Urinary bladder (tissue), 4 donors: Measurements from ENCODE around the gene CHCHD3. TPM values are rescaled to one million over a fixed set of nuclear protein-coding genes. Genes with fewer than 3 reads are reported as not detected.

Experiments
- DNase-seq: peaks from one replicate; pipeline ENCODE4 v3.0.0-alpha.2; 2015; ENCODE audit errors: extremely low spot score
- H3K27ac ChIP-seq: one replicate; pipeline ENCODE4 v1.5.1; 2013; ENCODE audit warnings: low read depth, mild to moderate bottlenecking, moderate library complexity
- H3K36me3 ChIP-seq: one replicate; pipeline ENCODE4 v1.6.1; 2013; ENCODE audit warnings: mild to moderate bottlenecking, moderate library complexity; ENCODE audit not compliant: insufficient read depth
- H3K4me1 ChIP-seq: one replicate; pipeline ENCODE4 v1.6.1; 2013; ENCODE audit warnings: mild to moderate bottlenecking, moderate library complexity; ENCODE audit not compliant: insufficient read depth
- H3K4me3 ChIP-seq: one replicate; pipeline ENCODE4 v1.5.1; 2013; ENCODE audit warnings: low read depth, low read length
- WGBS: extraction: QIAGEN DNeasy Blood & Tissue Kit; methylation state at CpG from one replicate; pipeline ENCODE4 v1.1.7; 2013; 5-methylcytosine and 5-hydroxymethylcytosine counted together
- polyA plus RNA-seq: library from polyadenylated mRNA; stranded (reverse); fragments of 200-250 nt; gene quantifications from one replicate; pipeline ENCODE4 v1.2.3, GENCODE V29; 2013
- total RNA-seq: library from RNA; depleted of rRNA; stranded (reverse); fragments of >200 nt; gene quantifications from one replicate; pipeline ENCODE4 v1.2.3, GENCODE V29; 2014
- donor health status: healthy with polysubstance abuse.
- donor health status: healthy.

Gene CHCHD3
- total and polyA plus RNA-seq, 2 donors, result 56.5 to 60.7 TPM

GRCh38 chr7:132825222-132825621, 256.7 kb downstream of the CHCHD3 start:
- no peaks in the 10 kb centered on the region for H3K36me3 ChIP-seq
- no peak overlapping the region for H3K27ac ChIP-seq
- 97% methylated on average over 2 of the region's 2 CpGs for WGBS
- no peak for DNase-seq
- no peaks in the 10 kb centered on the region for H3K4me1 ChIP-seq
- no peak overlapping the region for H3K4me3 ChIP-seq

- Histone ChIP-seq H3K27ac (no peak overlapping the region), H3K36me3 (no peaks in the 10 kb centered on the region), H3K4me3 (no peak overlapping the region), H3K4me1 (no peaks in the 10 kb centered on the region)
- 95% methylated on average over 7 of the region's 7 CpGs for WGBS
- no peak for DNase-seq
Observed at GRCh38 chr7:132819648-132820047, 262.2 kb downstream of the CHCHD3 start.

GRCh38 chr7:132817949-132818348, 263.9 kb downstream of the CHCHD3 start:
- Histone ChIP-seq H3K4me3 (no peak overlapping the region), H3K4me1 (no peaks in the 10 kb centered on the region), H3K36me3 (no peaks in the 10 kb centered on the region), H3K27ac (no peak overlapping the region)
- 63% methylated on average over 5 of the region's 5 CpGs for WGBS
- DNase-seq, result no peak

- H3K36me3 ChIP-seq, result no peaks in the 10 kb centered on the region
- 71% methylated on average over 6 of the region's 6 CpGs for WGBS
- DNase-seq, result no peak
- no peak overlapping the region for H3K27ac ChIP-seq
- no peak overlapping the region for H3K4me3 ChIP-seq
- H3K4me1 ChIP-seq, result no peaks in the 10 kb centered on the region
Observed at GRCh38 chr7:132815696-132816311, 266.1 kb downstream of the CHCHD3 start.

- no peak for DNase-seq
- Histone ChIP-seq H3K36me3 (no peaks in the 10 kb centered on the region), H3K4me3 (no peak overlapping the region), H3K27ac (no peak overlapping the region), H3K4me1 (no peaks in the 10 kb centered on the region)
Observed at GRCh38 chr7:132815130-132815529, 266.8 kb downstream of the CHCHD3 start.

GRCh38 chr7:132810561-132810960, 271.3 kb downstream of the CHCHD3 start:
- WGBS, result 97% methylated on average over 2 of the region's 2 CpGs
- Histone ChIP-seq H3K27ac (no peak overlapping the region), H3K4me3 (no peak overlapping the region), H3K4me1 (no peaks in the 10 kb centered on the region), H3K36me3 (no peaks in the 10 kb centered on the region)
- DNase-seq, result no peak

GRCh38 chr7:132806834-132807233, 275.1 kb downstream of the CHCHD3 start:
- 98% methylated on average over 4 of the region's 4 CpGs for WGBS
- DNase-seq, result no peak
- H3K27ac ChIP-seq, result no peak overlapping the region
- no peaks in the 10 kb centered on the region for H3K4me1 ChIP-seq
- H3K4me3 ChIP-seq, result no peak overlapping the region
- H3K36me3 ChIP-seq, result no peaks in the 10 kb centered on the region

- H3K4me3 ChIP-seq, result no peak overlapping the region
- no peak for DNase-seq
- H3K4me1 ChIP-seq, result no peaks in the 10 kb centered on the region
- H3K36me3 ChIP-seq, result no peaks in the 10 kb centered on the region
- 74% methylated on average over 5 of the region's 5 CpGs for WGBS
- H3K27ac ChIP-seq, result no peak overlapping the region
Observed at GRCh38 chr7:132805766-132806165, 276.1 kb downstream of the CHCHD3 start.

- Histone ChIP-seq H3K27ac (no peak overlapping the region), H3K4me1 (no peaks in the 10 kb centered on the region), H3K36me3 (no peaks in the 10 kb centered on the region), H3K4me3 (no peak overlapping the region)
- DNase-seq, result no peak
- WGBS, result 91% methylated on average over 7 of the region's 7 CpGs
Observed at GRCh38 chr7:132804849-132805485, 276.9 kb downstream of the CHCHD3 start.

- Histone ChIP-seq H3K36me3 (no peaks in the 10 kb centered on the region), H3K27ac (no peak overlapping the region), H3K4me3 (no peak overlapping the region), H3K4me1 (no peaks in the 10 kb centered on the region)
- DNase-seq, result no peak
- WGBS, result 78% methylated on average over 1 of the region's 1 CpG
Observed at GRCh38 chr7:132800522-132800921, 281.4 kb downstream of the CHCHD3 start.

GRCh38 chr7:132799081-132799413, 282.8 kb downstream of the CHCHD3 start:
- H3K4me1 ChIP-seq, result no peaks in the 10 kb centered on the region
- H3K27ac ChIP-seq, result no peak overlapping the region
- H3K4me3 ChIP-seq, result no peak overlapping the region
- DNase-seq, result no peak
- no peaks in the 10 kb centered on the region for H3K36me3 ChIP-seq

- no peaks in the 10 kb centered on the region for H3K4me1 ChIP-seq
- DNase-seq, result no peak
- H3K27ac ChIP-seq, result no peak overlapping the region
- no peak overlapping the region for H3K4me3 ChIP-seq
- no peaks in the 10 kb centered on the region for H3K36me3 ChIP-seq
- WGBS, result over 99% methylated on average over 3 of the region's 3 CpGs
Observed at GRCh38 chr7:132797152-132797551, 284.7 kb downstream of the CHCHD3 start.

GRCh38 chr7:132793474-132793873, 288.4 kb downstream of the CHCHD3 start:
- WGBS, result 81% methylated on average over 3 of the region's 3 CpGs
- H3K4me1 ChIP-seq, result no peaks in the 10 kb centered on the region
- no peak overlapping the region for H3K4me3 ChIP-seq
- no peak for DNase-seq
- no peaks in the 10 kb centered on the region for H3K36me3 ChIP-seq
- H3K27ac ChIP-seq, result no peak overlapping the region

- Histone ChIP-seq H3K4me3 (no peak overlapping the region), H3K36me3 (no peaks in the 10 kb centered on the region), H3K27ac (no peak overlapping the region), H3K4me1 (no peaks in the 10 kb centered on the region)
- WGBS, result 99% methylated on average over 1 of the region's 1 CpG
- no peak for DNase-seq
Observed at GRCh38 chr7:132791036-132791435, 290.9 kb downstream of the CHCHD3 start.

GRCh38 chr7:132790104-132790503, 291.8 kb downstream of the CHCHD3 start:
- 97% methylated on average over 2 of the region's 2 CpGs for WGBS
- H3K4me3 ChIP-seq, result no peak overlapping the region

More at GRCh38 chr7:132790104-132790503, 291.8 kb downstream of the CHCHD3 start:
- no peak for DNase-seq
- no peaks in the 10 kb centered on the region for H3K4me1 ChIP-seq
- no peak overlapping the region for H3K27ac ChIP-seq
- H3K36me3 ChIP-seq, result no peaks in the 10 kb centered on the region
